Choroid plexus epithelial cell (primary cell): ENCODE data around the gene CCDC34.
A peak's percentile ranks its signal among the peaks of the same experiment; 100 is the strongest.

Experiments used
- DNase-seq: peaks from one replicate; pipeline ENCODE4 v3.0.0-alpha.2; 2010; ENCODE audit warnings: low read depth
- H3K4me3 ChIP-seq: 2 replicates; pipeline ENCODE4 v1.5.1; 2011; ENCODE audit warnings: low read depth, mild to moderate bottlenecking, control low read depth, low read length, moderate library complexity
- TF ChIP-seq, protein P1 (sequence below): conservative IDR thresholded peaks from 2 replicates; pipeline ENCODE4 v1.5.1; 2011; ENCODE audit warnings: low read depth, mild to moderate bottlenecking, control low read depth, inconsistent platforms, low read length, moderate library complexity

CCDC34 gene

DNA sequence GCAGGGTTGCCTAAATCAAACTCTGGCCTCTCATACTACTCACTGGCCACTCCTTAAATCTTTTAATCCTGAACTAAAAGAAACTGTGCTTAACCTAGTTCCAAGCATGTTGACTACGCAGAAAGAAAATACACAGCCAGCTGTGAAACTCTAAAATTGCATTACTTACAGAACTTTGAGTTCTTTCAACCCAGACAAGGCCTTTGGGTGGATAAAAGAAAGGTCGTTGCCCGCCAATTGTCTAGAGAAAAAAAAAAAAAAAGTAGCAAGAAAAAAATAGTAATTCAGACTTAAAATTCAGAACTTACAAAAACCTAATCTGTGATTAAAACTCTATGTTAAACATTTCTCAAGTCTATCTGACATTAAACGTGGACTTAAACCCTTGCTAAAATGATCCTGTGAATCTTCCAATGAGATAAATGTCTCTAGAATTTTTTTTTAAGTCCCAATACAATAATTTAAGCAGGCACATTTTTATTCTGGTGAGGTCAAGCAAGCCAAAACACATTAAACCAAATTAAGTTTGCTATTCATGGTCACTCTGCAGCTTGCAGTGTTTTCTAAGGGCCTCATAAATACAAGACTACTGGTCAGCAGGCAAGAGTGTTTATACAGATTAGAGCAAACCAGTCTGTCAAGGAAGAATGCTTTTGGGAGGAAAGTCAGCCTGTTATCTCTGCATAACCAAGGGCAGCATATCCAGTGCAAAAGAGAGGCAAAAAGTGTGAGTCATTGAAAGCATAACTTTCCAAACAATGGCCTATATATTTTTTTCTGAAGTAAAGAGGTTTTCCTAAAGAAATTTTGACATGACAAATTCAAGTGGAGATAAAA, 29.5 kb upstream of the CCDC34 start:
- H3K4me3 ChIP-seq: no peak overlapping the region
- TF ChIP-seq, protein P1, sequence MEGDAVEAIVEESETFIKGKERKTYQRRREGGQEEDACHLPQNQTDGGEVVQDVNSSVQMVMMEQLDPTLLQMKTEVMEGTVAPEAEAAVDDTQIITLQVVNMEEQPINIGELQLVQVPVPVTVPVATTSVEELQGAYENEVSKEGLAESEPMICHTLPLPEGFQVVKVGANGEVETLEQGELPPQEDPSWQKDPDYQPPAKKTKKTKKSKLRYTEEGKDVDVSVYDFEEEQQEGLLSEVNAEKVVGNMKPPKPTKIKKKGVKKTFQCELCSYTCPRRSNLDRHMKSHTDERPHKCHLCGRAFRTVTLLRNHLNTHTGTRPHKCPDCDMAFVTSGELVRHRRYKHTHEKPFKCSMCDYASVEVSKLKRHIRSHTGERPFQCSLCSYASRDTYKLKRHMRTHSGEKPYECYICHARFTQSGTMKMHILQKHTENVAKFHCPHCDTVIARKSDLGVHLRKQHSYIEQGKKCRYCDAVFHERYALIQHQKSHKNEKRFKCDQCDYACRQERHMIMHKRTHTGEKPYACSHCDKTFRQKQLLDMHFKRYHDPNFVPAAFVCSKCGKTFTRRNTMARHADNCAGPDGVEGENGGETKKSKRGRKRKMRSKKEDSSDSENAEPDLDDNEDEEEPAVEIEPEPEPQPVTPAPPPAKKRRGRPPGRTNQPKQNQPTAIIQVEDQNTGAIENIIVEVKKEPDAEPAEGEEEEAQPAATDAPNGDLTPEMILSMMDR: no peak
- DNase-seq: peak; percentile 88

DNA sequence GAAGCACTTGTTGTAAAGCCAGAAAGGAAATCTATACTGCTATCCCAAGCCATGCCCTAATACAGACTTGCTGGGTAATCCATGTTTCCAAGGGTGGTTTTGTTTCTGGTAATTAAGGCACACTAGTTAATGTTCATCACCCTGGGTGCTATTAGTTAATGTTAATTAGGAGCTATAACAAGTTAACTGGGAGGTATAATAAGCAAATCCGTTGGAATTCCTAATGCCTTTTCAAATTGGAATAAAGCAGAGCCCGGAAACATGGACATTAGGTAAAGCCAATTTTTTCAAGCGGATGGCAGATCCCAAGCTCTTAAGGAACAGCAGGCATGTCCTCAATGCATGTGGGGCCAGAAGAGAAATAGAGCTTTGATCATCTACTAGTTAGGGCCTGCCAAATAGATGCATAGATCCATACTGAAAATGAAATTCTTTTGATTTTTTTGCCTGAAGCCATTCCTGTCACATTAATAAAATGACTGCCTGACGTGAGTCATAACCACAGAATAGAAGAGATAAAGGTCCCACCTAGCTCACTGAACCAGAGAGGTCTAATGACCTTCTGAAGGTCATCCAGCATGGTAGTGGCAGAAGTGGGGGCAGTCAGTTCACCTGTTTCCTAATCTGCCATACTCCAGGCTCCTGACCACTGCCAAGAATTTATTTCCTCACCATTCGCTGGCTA, 28.5 kb upstream of the CCDC34 start:
- DNase-seq: no peak
- TF ChIP-seq, protein P1: no peak
- H3K4me3 ChIP-seq: no peak overlapping the region

DNA sequence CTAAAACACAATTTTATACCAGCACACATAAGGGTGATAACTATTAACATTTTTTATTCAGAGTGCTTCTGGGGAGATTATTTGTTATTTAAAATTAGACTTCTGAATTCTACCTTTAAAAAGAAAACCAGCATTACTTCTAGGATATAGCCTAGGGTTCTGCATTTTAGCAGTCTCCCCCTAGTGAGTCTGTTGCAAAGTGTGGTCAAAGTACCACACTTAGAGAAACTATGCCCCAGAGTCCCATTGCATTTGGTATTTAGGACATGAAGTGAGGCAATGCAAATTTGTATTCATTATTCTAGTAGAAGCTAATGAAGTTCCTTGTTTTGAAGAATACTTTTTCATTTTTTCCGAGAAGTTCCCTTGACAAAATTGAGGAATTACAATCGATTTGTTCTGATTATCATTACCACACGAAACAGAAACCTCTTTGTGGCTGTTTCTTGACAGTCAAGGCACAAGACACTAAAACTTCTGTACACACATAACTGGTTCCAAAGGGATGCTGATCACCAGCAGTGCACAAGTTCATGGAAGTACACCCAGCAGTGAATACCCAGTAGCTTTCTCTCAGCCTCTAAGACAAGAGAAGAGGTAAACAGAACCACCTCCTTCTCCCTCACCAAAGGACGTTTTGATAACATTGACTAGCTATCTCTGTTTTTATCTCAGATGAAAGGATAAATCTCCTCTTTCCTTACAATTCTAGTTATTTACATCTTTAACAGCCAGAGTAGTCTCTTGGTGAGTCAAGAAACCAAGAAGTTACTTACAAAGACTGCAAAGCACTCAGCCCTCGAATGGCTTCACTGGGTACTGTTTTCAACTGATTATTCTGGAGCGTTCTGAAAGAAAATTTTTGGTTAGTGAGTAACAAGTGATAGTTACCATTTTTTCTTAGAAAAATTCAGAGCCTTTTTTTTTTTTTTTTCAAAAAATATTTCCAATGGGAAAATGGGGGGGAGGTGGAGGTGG, 27.6 kb upstream of the CCDC34 start:
- DNase-seq: peak; percentile 33
- no peak overlapping the region for H3K4me3 ChIP-seq
- TF ChIP-seq, protein P1: no peak

DNA sequence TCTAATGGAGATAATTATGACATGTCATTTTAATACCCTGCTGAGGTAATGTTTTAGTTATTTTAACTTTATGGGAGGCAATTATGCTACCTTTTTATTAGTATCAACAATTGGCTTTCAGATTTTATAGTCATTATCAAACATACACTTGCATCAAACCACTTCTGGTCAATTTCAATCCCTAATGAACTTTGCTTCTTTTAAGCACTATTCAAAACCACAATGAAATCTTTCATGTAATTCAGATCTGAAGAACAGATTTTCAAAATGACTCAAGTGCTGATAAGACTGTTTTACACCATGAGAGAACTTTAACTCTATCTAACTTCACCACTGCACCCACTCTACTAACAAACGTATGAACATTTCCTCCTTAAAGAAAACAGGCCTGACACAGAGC, 25.9 kb upstream of the CCDC34 start:
- H3K4me3 ChIP-seq: no peak overlapping the region
- TF ChIP-seq, protein P1: no peak
- peak; percentile 48 for DNase-seq

DNA sequence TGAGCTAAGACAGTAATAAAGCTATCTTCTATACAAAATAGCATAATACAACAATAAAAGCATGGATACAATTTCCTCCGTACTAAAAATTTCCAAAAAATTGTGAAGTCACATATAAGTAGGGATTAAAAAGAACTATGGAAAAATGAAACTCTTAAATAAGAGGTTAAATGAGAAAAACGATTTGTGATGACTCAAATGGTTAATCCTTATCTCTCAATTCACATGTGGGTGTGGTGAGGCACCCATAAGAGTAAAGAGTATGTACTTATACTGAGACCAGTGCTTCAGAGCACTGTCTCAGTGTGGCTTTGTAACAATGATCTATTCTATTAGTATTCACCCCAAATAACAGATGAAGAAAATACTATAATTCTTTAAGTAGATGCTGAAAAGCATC, 25.0 kb upstream of the CCDC34 start:
- TF ChIP-seq, protein P1: no peak

DNA sequence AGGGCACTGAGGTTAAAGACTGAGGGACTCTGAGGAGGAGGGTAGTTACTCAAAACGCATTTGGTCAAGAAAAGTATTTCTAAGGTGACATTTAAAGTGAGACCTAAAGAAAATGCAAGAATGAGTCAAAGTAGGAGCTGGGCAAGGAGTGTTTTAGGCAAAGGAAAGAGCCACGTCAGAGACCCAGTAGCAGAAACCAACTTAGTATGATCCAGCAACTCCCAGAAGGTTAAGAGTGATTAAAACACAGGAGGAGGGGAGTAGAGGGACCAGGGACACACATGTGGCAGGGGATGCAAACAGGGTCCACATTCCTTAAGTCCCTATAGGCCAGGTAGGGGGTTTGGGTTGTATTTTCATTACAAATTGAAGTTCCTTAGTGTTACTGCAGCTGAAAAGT, 24.3 kb upstream of the CCDC34 start:
- no peak for DNase-seq
- TF ChIP-seq, protein P1: no peak
- H3K4me3 ChIP-seq: no peak overlapping the region

More for the DNA sequence above, 25.0 kb upstream of the CCDC34 start:
- DNase-seq: no peak
- H3K4me3 ChIP-seq: no peak overlapping the region
